RWPE1 (cell line): Measurements from ENCODE around the gene BIRC3.

Source experiments
- CTCF ChIA-PET: fragments of 350-600 bp; sonication (Branson Sonifier 250); formaldehyde crosslinking; extraction: SDS; loops from one replicate; lab custom pipeline; 2021; lab: Yijun Ruan, JAX
- POLR2A ChIA-PET: fragments of 400-600 bp; formaldehyde crosslinking; extraction: SDS; loops from one replicate; lab custom pipeline; 2020; ENCODE audit warnings: antibody characterized with exemption; ENCODE audit not compliant: low non-redundant PET; lab: Yijun Ruan, JAX
- DNase-seq: peaks from one replicate; pipeline ENCODE4 v3.0.0; 2012; ENCODE audit warnings: low spot score
- H3K27ac ChIP-seq: fragments of 450-650 bp; 2 replicates; pipeline ENCODE4 v1.5.1; 2017
- TF ChIP-seq, protein P1 (sequence below): fragments of 450-650 bp; conservative IDR thresholded peaks from 2 replicates; pipeline ENCODE4 v1.5.1; 2017; ENCODE audit warnings: low read depth, mild to moderate bottlenecking

The BIRC3 gene

DNA sequence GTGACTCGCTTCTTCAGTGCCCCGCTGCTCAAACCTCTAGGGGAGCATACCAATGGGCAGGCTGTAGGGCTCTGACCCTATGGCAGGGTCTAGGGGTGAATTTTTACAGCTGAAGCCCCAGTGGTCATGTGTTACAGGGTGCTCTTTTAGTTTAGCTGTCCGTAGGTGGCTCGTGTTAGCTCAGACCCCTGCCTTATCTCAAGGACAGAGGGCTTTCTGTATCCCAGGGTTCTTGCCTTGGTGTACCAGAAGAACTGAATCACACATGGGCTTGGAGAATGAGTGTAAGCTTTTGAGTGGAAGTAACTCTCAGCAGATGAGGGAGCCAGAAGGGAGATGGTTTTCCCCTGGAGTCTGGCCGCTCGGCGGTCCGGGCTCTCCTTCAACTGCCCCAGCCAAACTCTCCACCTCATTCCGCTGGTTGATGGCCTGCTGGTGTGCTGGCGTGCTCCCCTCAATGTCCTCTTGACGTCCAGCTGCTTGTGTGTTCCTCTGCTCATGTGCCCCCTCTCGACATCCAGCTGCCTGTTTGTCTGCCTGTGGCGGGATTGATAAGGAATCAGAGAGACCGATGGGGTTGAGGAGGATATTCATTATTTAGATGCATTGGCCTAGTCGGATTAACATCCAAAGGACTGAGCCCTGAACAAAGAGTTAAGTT is 67.3 kb downstream of the BIRC3 start:
- no peak overlapping the region for H3K27ac ChIP-seq
- ChIA-PET CTCF (interaction anchor here (0.7 kb wide), 1 partner anchor 27 kb away, joined by 3 read pairs; no protein-coding TSS in a partner anchor), POLR2A (no interaction called here)
- TF ChIP-seq, protein P1, sequence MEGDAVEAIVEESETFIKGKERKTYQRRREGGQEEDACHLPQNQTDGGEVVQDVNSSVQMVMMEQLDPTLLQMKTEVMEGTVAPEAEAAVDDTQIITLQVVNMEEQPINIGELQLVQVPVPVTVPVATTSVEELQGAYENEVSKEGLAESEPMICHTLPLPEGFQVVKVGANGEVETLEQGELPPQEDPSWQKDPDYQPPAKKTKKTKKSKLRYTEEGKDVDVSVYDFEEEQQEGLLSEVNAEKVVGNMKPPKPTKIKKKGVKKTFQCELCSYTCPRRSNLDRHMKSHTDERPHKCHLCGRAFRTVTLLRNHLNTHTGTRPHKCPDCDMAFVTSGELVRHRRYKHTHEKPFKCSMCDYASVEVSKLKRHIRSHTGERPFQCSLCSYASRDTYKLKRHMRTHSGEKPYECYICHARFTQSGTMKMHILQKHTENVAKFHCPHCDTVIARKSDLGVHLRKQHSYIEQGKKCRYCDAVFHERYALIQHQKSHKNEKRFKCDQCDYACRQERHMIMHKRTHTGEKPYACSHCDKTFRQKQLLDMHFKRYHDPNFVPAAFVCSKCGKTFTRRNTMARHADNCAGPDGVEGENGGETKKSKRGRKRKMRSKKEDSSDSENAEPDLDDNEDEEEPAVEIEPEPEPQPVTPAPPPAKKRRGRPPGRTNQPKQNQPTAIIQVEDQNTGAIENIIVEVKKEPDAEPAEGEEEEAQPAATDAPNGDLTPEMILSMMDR = no peak
- DNase-seq = no peak

DNA sequence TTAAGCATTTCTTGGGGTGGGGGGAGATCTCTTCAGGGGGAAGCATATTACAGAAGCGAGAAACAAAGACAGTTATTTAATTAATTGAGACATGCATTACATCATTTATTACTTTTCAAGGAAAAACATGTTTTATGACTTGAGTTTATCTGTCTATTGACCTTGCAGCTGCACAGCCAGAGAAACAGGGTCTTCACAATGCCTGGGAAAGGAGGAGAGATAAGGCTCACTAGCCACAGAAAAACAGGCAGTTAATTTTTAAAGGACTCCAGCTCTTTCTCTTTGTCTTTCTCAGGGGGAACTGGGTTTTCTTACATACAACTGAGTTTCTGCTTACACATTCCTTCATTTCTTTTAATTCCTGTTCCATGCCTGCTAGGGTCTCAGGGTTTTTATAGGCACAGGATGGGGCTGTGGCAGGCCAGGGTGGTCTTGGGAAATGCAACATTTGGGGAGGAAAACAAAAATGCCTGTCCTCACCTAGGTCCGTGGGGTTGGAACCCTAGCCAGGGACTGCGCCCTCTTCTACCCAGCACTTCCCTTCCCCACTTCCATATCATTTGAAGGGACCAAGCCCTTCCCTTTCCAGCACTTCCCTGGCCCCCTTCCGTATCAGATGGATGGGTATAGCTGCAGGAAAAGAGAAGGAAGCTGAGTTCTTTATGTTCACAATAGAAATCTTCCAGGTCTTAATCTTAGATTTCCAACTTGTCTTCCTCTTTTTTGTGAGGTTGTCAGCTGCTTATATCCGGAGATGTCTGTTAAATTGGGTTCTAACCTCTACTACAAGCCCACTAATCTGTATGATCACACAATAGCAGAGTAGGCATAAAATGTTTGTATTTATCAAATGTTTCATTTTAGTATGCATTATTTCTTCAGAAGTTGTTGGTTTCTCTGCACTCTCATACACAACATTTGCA is 68.1 kb downstream of the BIRC3 start:
- ChIA-PET CTCF (interaction anchor here (0.7 to 0.8 kb wide), 2 partner anchors 26 to 179 kb away, joined by 3 read pairs; no protein-coding TSS in a partner anchor), POLR2A (no interaction called here)
- TF ChIP-seq, protein P1 = no peak
- DNase-seq = no peak
- no peak overlapping the region for H3K27ac ChIP-seq

DNA sequence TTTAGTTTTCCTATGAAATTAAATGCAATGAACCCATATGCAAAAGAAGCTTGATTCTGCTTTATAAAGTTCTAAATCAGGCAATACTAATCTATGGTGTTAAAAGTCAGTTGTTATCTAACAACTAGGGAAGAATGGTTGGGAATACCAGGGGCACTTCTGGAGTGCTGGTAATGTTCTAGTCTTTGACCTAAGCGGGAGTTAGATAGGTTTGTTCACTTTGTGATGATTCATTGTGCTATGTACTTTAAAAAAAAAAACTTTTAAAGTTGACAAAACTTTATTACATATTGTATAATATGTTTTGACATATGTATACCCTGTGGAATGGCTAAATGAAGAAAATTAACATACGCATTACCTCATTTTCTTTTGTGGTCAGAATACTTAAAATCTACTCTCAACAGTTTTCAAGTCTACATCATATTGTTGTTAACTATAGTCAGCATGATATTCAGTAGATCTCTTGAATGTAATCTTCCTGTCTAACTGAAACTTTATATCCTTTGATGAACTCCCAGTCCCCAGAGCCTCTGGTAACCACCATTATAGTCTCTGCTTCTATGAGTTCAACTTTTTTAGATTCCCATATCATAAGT is 69.0 kb downstream of the BIRC3 start:
- POLR2A ChIA-PET = no interaction called here
- TF ChIP-seq, protein P1 = no peak
- no peak for DNase-seq
- no peak overlapping the region for H3K27ac ChIP-seq
- CTCF ChIA-PET = interaction anchor here (0.8 kb wide), 1 partner anchor 178 kb away, joined by 3 read pairs; no protein-coding TSS in a partner anchor

DNA sequence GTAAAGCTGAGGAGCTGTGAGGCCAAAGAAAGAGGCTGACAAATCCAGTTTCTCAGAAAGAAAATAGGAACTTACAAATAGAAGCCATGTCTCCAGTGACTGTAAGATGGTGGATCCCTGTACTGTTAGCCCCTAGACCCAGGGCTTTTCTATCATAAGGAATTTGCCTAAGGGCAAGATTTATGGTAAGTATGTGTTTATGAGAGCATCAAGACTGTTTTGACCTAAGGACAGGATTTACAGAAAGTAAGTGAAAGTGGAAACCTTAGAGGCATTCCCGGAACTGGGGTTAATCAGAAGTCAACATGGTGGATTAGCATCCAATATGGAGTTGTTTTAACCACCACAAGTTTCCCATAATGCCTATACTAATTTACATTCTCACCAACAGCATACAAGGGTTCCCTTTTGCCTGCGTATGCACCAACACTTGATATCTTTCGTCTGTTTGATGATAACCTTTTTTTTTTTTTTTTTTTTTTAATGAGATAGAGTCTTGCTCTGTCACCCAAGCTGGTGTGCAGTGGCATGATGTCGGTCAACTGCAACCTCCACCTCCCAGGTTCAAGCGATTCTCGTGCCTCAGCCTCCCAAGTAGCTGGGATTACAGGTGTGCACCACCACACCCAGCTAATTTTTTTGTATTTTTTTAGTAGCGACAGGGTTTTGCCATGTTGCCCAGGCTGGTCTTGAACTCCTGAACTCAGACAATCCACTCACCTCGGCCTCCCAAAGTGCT is 69.9 kb downstream of the BIRC3 start:
- H3K27ac ChIP-seq = no peak overlapping the region
- DNase-seq = no peak
- CTCF ChIA-PET = interaction anchor here (0.9 kb wide), 1 partner anchor 45 kb away, joined by 5 read pairs; no protein-coding TSS in a partner anchor
- POLR2A ChIA-PET = no interaction called here
- TF ChIP-seq, protein P1 = no peak
